Measurements from ENCODE around the gene TAS1R3.

Gene TAS1R3

GRCh38 chr1:1324524-1325287, 6.4 kb upstream of the TAS1R3 start, which contains the start of the genes CPTP and INTS11:
Gene CPTP, plus strand, starts transcription at chr1:1324802. Its CDS starts 2,109 bp downstream, at chr1:1326911.
Gene INTS11, minus strand, starts transcription at chr1:1324660. Its CDS starts 52 bp downstream, at chr1:1324608.
- DNase-seq, result peak; percentile 96

GRCh38 chr1:1325288-1326074, 5.6 kb upstream of the TAS1R3 start:
- peak; percentile 28 for DNase-seq

- DNase-seq, result no peak
These were observed 4.9 kb upstream of the TAS1R3 start for GRCh38 chr1:1326075-1326605.

GRCh38 chr1:1327291-1327690, 3.8 kb upstream of the TAS1R3 start:
- no peak for DNase-seq

- DNase-seq, result no peak
These were observed 2.8 kb upstream of the TAS1R3 start for GRCh38 chr1:1328254-1328653.

GRCh38 chr1:1329304-1330210, 1.5 kb upstream of the TAS1R3 start:
- no peak for DNase-seq

- DNase-seq, result no peak
These were observed 563 bp upstream of the TAS1R3 start for GRCh38 chr1:1330366-1331067.

GRCh38 chr1:1332031-1332755, 1.1 kb downstream of the TAS1R3 start:
- DNase-seq, result no peak

- DNase-seq, result no peak
These were observed 1.8 kb downstream of the TAS1R3 start for GRCh38 chr1:1332774-1333480.

GRCh38 chr1:1333551-1334241, 2.6 kb downstream of the TAS1R3 start:
- DNase-seq, result no peak

- DNase-seq, result no peak
These were observed 3.8 kb downstream of the TAS1R3 start for GRCh38 chr1:1334835-1335234.

GRCh38 chr1:1335283-1335682, 4.2 kb downstream of the TAS1R3 start:
- DNase-seq, result no peak

GRCh38 chr1:1335792-1336248, 4.7 kb downstream of the TAS1R3 start:
- no peak for DNase-seq

- DNase-seq, result no peak
These were observed 5.4 kb downstream of the TAS1R3 start for GRCh38 chr1:1336446-1336845.

GRCh38 chr1:1336931-1337792, 6.1 kb downstream of the TAS1R3 start:
- no peak for DNase-seq

- peak; percentile 54 for DNase-seq
These were observed 6.7 kb downstream of the TAS1R3 start for GRCh38 chr1:1337793-1338147.

GRCh38 chr1:1338278-1338677, 7.2 kb downstream of the TAS1R3 start:
- no peak for DNase-seq

GRCh38 chr1:1340185-1340584, 9.1 kb downstream of the TAS1R3 start:
- DNase-seq, result no peak

All from hematopoietic multipotent progenitor cell treated with erythropoietin and hydrocortisone succinate and interleukin-3 and kit ligand, for 6 days (in vitro differentiated cells).